ENCODE results near the gene ABCF2.

ABCF2 gene

GRCh38 chr7:151226875-151227782, at the start of gene ABCF2:
ABCF2 (minus strand) TSS chr7:151227205; CDS start chr7:151226458, 747 bp downstream.
- no peak; the same call in 1 of the 2 replicates for TF ChIP-seq CTCF (IDR thresholded peaks at IDR 0.05; ENCODE audit: low read depth, low read length)
- DNase-seq (ENCODE audit: extremely low read depth, low read depth) = peak; percentile 96

- no peak for DNase-seq (ENCODE audit: extremely low read depth, low read depth)
- no peak for TF ChIP-seq CTCF (IDR thresholded peaks at IDR 0.05; ENCODE audit: low read depth, low read length)
Measured at GRCh38 chr7:151275813-151276577, 49.0 kb upstream of the ABCF2 start.

DNA sequence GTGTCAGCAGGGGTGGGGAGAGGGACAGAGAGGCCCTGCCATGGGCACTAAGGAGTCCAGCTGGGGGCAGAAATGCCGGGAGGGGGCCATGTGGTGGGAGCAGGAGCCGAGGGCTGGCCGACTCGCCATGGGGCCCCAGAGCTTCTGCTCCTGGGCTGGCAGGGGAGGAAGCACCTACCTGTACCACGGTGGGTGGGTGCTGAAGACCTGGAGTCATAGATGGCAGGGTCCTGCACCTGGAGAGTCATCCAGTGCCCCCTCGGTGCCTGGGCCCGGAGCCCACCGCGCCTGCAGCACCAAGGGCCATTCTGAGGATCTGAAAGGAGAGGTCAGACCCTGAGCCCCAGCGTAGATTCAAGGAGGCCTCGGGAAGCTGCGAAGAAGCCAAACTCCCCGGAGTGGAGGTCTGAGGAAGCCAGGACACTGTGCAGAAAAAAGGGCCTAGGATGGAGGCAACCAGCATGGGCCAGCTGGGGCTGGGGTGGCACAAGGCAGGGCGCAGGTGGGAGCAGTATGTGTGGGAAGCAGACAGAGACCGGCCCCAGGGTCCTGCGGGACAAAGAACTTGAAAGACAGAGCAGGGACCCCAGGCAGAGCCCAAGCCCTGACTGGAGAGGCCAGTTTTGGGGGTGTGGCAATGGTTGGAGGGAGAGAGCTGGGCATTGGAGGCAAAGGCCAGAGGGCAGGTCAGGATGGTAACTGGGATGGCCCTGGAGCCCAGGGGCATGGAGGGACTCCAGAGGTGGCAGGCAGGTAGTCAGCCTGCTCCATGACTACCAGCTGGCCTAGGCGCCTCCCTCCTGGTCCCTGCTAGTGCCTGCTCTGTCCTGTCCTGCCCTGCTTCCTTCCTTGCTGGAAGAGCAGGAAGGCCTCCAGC, 48.2 kb upstream of the ABCF2 start:
- TF ChIP-seq CTCF (IDR thresholded peaks at IDR 0.05; ENCODE audit: low read depth, low read length) = no peak
- no peak for DNase-seq (ENCODE audit: extremely low read depth, low read depth)

- TF ChIP-seq CTCF (IDR thresholded peaks at IDR 0.05; ENCODE audit: low read depth, low read length) = no peak
- no peak for DNase-seq (ENCODE audit: extremely low read depth, low read depth)
Measured at GRCh38 chr7:151274396-151274795, 47.4 kb upstream of the ABCF2 start.

DNA sequence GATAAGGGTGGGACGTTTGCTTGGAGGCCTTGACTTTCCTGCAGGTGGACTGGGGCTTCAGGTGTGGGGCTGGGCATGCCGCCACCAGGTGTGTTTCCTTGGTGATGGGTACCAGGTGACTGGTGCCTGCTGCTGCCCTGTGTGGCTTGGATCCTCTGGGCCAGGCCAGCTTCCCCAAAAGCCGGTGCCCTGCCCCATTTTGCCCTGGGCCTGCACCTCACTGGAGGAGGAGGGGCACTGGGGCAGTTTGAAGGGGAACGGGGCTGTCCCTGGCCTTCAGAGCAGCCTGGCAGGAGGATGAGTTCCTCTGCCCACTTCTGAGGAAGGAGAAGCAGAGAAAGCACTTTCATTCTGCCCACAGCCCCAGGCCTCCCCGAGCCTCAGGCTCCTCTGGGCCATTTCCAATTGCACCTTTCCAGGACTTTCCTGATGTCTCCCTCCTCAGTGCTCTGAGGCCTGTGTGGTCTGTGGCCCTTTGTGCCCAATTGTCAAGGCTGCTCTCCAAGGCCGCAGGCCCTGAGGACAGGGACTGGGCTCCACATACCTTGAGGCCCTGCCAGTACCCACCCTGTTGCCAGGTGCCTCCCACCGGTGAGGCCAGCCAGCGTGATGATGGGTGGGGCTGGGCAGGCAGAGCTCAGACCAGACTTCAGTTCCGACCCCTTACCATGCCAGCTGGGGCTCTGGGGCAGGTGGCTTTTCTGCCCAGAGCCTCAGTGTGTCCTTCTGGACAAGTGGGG, 46.8 kb upstream of the ABCF2 start:
- DNase-seq (ENCODE audit: extremely low read depth, low read depth) = no peak
- no peak for TF ChIP-seq CTCF (IDR thresholded peaks at IDR 0.05; ENCODE audit: low read depth, low read length)

- DNase-seq (ENCODE audit: extremely low read depth, low read depth) = no peak
- TF ChIP-seq CTCF (IDR thresholded peaks at IDR 0.05; ENCODE audit: low read depth, low read length) = no peak
Measured at GRCh38 chr7:151272877-151273276, 45.9 kb upstream of the ABCF2 start.

Measured in AG09319 (cell line).